Transverse colon (tissue), 4 donors: Measurements from ENCODE around the gene PDCD6IP. TPM values are rescaled to one million over a fixed set of nuclear protein-coding genes. Genes with fewer than 3 reads are reported as not detected.
A peak's percentile ranks its signal among the peaks of the same experiment; 100 is the strongest.

Source experiments
- DNase-seq: peaks from one replicate; pipeline ENCODE4 v3.0.0-alpha.2; 2019
- H3K27ac ChIP-seq, 4 donors: fragments of 200-600 bp; sonication (generic); 2 replicates each; pipeline ENCODE4 v1.5.1; 2016 to 2018; ENCODE audit warnings: inconsistent platforms in 4 of 4
- H3K27me3 ChIP-seq: fragments of 200-600 bp; sonication (generic); 2 replicates; pipeline ENCODE4 v1.5.1; 2017; ENCODE audit warnings: inconsistent platforms
- H3K36me3 ChIP-seq, 4 donors: fragments of 200-600 bp; sonication (generic); 2 replicates each; pipeline ENCODE4 v1.5.1; 2017 to 2019; ENCODE audit warnings: inconsistent platforms in 4 of 4
- H3K4me1 ChIP-seq, 4 donors: fragments of 200-600 bp; sonication (generic); 2 replicates each; pipeline ENCODE4 v1.5.1; 2017 to 2020; ENCODE audit warnings: inconsistent platforms in 4 of 4
- H3K4me3 ChIP-seq, 4 donors: fragments of 200-600 bp; sonication (generic); 1 replicate in 1 of 4; 2 replicates in 3 of 4; pipeline versions ENCODE4 v1.5.1 to v1.6.1; 2017 to 2019; ENCODE audit warnings: inconsistent platforms in 4 of 4
- H3K9me3 ChIP-seq, 2 donors: fragments of 200-600 bp; sonication (generic); 2 replicates each; pipeline ENCODE4 v1.5.1; 2017 to 2019; ENCODE audit warnings: inconsistent platforms in 2 of 2
- EP300 ChIP-seq: sonication (generic); formaldehyde crosslinking; IDR thresholded peaks from one replicate; pipeline ENCODE4 v1.6.1; 2017; ENCODE audit warnings: antibody characterized with exemption, low read depth
- POLR2A ChIP-seq: fragments of 450-650 bp; IDR thresholded peaks from one replicate; pipeline ENCODE4 v1.6.1; 2016; ENCODE audit warnings: antibody characterized with exemption, mild to moderate bottlenecking, moderate library complexity
- POLR2AphosphoS5 ChIP-seq, 3 donors: sonication (generic); formaldehyde crosslinking; IDR thresholded peaks; one replicate each; pipeline ENCODE4 v1.6.1; 2016; ENCODE audit warnings: antibody characterized with exemption in 3 of 3
- WGBS, 2 donors: methylation state at CpG; one replicate each; pipeline ENCODE4 v1.1.5; 2018; ENCODE audit warnings: low coverage in 1 of 2; 5-methylcytosine and 5-hydroxymethylcytosine counted together
- in situ Hi-C, 4 donors: fragments of 200-750 bp; cut with MboI; loops; one replicate each; pipeline versions ENCODE4 v1.15.0 to v1.15.1; 2017; ENCODE audit warnings: low sequenced_read_pairs in 3 of 4, low pct_ligation_motif_present in 1 of 4, low pct_unique_long_range_greater_than_20kb in 1 of 4
- intact Hi-C: fragments of 100-400 bp; cut with DNase I; formaldehyde crosslinking; loops from one replicate; pipeline ENCODE4 v1.15.1; 2023; ENCODE audit warnings: low total_unique reads
- total RNA-seq, 4 donors: library from RNA; depleted of rRNA; stranded (reverse); fragments of >200 nt; gene quantifications; one replicate each; pipeline ENCODE4 v1.1.0, GENCODE V29; 2016
- TF ChIP-seq, protein P1 (sequence below), 5 experiments: fragments of 200-600 bp in 3 of 5; fragments of 450-650 bp in 2 of 5; sonication (generic) in 3 of 5; IDR thresholded peaks; 1 replicate in 2 of 5; 2 replicates in 3 of 5; pipeline ENCODE4 v1.5.1; 2016 to 2017; ENCODE audit warnings: antibody characterized with exemption in 5 of 5, inconsistent platforms in 3 of 5, mild to moderate bottlenecking in 2 of 5, moderate library complexity in 1 of 5

PDCD6IP gene
- total RNA-seq, 4 donors from 2014 or later = 89.0 to 523 (median 372) TPM

DNA sequence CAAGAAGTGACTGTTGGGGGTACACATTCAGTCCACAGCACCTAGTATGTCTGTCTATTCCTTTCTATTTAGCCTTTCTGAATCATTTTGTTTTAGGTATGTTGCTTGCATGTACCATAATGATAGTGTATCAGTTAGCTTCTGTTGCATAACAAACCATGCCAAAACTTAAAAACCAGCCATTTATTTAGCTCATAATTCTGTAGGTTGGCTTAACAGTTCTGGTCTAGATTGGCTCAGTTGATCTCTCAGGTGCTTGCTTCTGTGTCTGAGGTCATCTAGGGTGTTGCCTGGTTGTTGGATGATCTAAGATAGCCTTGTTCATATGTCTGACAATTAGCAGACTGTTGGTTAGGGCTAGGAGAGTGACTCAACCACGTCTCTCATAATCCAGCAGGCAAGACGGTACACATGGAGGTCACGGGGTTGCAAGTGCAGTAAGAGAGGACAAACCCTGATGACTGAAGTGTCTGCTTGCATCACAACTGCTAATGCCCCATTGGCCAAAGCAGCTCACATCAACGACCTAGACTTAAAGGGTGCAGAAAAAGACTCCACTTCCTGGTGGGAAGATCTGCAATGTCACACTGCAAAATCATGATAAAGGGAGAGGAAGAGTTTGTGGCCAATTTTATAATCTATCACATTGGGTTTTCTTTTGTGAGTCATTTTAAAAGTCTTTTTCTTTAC, 6.8 kb upstream of the PDCD6IP start:
- H3K4me1 ChIP-seq = peaks cover 0 to 4% (median 2%) of the 10 kb centered on the region in 4 donors
- no peaks in the 10 kb centered on the region for H3K27me3 ChIP-seq
- no peak overlapping the region for H3K27ac ChIP-seq
- intact Hi-C loops = no loop called here
- H3K36me3 ChIP-seq = no peaks in the 10 kb centered on the region
- 25 to 47% methylated on average over 1 to 4 of the region's 4 CpGs for WGBS, 2 donors
- TF ChIP-seq, protein P1, sequence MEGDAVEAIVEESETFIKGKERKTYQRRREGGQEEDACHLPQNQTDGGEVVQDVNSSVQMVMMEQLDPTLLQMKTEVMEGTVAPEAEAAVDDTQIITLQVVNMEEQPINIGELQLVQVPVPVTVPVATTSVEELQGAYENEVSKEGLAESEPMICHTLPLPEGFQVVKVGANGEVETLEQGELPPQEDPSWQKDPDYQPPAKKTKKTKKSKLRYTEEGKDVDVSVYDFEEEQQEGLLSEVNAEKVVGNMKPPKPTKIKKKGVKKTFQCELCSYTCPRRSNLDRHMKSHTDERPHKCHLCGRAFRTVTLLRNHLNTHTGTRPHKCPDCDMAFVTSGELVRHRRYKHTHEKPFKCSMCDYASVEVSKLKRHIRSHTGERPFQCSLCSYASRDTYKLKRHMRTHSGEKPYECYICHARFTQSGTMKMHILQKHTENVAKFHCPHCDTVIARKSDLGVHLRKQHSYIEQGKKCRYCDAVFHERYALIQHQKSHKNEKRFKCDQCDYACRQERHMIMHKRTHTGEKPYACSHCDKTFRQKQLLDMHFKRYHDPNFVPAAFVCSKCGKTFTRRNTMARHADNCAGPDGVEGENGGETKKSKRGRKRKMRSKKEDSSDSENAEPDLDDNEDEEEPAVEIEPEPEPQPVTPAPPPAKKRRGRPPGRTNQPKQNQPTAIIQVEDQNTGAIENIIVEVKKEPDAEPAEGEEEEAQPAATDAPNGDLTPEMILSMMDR (IDR thresholded peaks at IDR 0.05) = no peak
- peak in 1 of 3 donors; percentile 18 for TF ChIP-seq POLR2AphosphoS5 (IDR thresholded peaks at IDR 0.05)
- in situ Hi-C loops = loop anchor here in 3 of 4 donors (25.0 kb wide), 3 partner anchors 354 to 679 kb away; partner anchors contain the start of genes UBP1 (in 2 of the 3) and CRTAP (in 1 of the 3)
- no peaks in the 10 kb centered on the region for H3K9me3 ChIP-seq
- no peak overlapping the region for H3K4me3 ChIP-seq
- peak; percentile 53 for DNase-seq

DNA sequence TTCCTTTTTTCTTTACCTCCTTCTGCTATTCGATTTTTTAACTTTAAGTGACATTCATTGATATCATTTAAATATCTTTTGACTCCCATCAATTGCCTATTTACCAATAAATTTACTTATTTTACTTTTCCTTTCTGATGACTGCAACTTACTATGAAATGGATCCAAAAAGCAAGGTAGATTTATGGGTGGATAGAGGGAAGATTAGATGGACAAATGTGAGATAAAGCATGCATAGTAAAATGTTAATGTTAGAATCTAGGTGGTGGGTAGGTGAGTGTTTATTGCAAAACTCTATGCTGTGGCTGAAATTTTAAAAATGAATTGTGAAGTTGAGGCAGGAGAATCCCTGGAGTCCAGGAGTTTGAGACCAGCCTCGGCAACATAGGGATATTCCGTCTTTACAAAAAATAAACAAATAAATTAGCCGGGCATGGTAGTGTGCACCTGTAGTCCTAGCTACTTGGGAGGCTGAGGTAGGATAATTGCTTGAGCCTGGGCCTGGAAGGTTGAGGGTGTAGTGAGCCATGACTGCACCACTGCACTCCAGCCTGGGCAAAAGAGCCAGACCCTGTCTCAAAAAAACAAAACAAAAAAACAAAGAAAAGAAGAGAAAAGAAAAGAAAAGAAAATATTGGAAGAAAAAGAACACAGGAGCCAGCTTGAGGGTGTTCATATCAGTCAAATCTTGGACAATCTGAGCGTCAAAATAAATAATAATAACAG, 6.1 kb upstream of the PDCD6IP start:
- intact Hi-C loops (no loop called here), in situ Hi-C loops (loop anchor here in 3 of 4 donors (25.0 kb wide), 3 partner anchors 355 to 680 kb away; partner anchors contain the start of genes UBP1 (in 2 of the 3) and CRTAP (in 1 of the 3))
- TF ChIP-seq EP300 = no peak
- TF ChIP-seq, protein P1 (IDR thresholded peaks at IDR 0.05) = no peak
- TF ChIP-seq POLR2AphosphoS5 (IDR thresholded peaks at IDR 0.05) = no peak
- TF ChIP-seq POLR2A = no peak
- Histone ChIP-seq H3K9me3 (no peaks in the 10 kb centered on the region), H3K27ac (no peak overlapping the region), H3K27me3 (no peaks in the 10 kb centered on the region), H3K36me3 (no peaks in the 10 kb centered on the region), H3K4me3 (no peak overlapping the region), H3K4me1 (peaks cover 0 to 1% (median 0%) of the 10 kb centered on the region in 4 donors)
- DNase-seq = no peak
- WGBS, 2 donors = 57 to 77% methylated on average over 2 to 5 of the region's 5 CpGs

DNA sequence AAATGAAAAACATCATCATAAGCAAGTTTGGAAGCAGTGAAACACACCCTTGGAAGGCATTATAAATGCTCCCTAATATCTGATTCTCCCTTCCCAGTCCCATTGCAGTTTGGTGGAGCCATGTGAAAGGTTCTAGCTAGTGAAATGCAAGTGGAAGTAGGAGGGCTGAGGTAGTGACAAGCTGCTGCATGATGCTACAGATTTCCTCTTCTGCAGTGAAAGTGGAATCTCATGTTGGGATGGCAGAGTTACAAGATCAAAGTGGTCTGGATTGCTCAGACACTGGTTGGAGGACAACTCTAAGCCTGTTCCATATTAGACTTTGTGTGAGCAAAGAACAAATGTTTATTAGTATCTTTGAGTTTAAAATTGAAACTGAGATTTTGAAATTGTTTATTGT, 3.3 kb upstream of the PDCD6IP start:
- Histone ChIP-seq H3K27me3 (no peaks in the 10 kb centered on the region), H3K36me3 (no peaks in the 10 kb centered on the region), H3K4me1 (peaks cover 0 to 18% (median 13%) of the 10 kb centered on the region in 4 donors), H3K27ac (no peak overlapping the region), H3K4me3 (no peak overlapping the region), H3K9me3 (no peaks in the 10 kb centered on the region)
- in situ Hi-C loops (loop anchor here in 3 of 4 donors (25.0 kb wide), 3 partner anchors 358 to 683 kb away; partner anchors contain the start of genes UBP1 (in 2 of the 3) and CRTAP (in 1 of the 3)), intact Hi-C loops (no loop called here)
- DNase-seq = no peak
- TF ChIP-seq EP300 = no peak
- no peak for TF ChIP-seq POLR2A
- no peak for TF ChIP-seq POLR2AphosphoS5 (IDR thresholded peaks at IDR 0.05)
- TF ChIP-seq, protein P1 (IDR thresholded peaks at IDR 0.05) = no peak

DNA sequence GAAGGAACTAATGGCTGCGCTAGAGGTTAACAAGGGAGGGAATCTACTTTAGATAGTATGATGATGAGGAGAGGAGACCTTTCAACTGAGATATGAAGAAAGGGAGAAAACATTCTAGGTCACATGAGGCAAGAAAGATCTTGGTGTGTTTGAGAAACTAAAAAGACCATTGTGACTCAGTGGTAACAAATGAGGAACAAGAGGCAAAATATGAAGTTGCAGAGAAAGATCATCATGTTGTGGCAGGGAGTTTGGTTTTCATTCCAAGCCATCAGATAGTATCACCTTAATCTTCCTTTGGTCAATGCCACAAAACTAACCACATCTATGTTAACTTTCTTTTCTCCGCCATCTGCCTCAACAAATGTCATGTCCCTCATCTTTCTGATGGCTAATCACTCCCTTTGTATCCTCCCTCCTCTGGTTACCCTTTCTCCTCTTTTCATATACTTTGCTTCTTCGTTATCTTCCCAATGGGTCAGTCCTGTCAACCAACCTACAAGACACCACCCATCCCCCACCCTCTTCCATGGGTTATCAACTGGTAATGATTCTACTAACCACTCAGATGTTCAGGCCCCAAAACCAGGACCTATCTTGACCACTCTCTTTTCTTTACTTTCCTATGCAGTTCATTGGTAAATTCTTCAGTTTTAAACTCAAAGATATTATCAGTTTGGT, 2.4 kb upstream of the PDCD6IP start:
- H3K36me3 ChIP-seq = no peaks in the 10 kb centered on the region
- no peak for TF ChIP-seq POLR2AphosphoS5 (IDR thresholded peaks at IDR 0.05)
- TF ChIP-seq POLR2A = no peak
- TF ChIP-seq, protein P1 (IDR thresholded peaks at IDR 0.05) = no peak
- TF ChIP-seq EP300 = no peak
- no peaks in the 10 kb centered on the region for H3K9me3 ChIP-seq
- 95 to 98% methylated on average over 3 of the region's 3 CpGs for WGBS, 2 donors
- no peaks in the 10 kb centered on the region for H3K27me3 ChIP-seq
- in situ Hi-C loops (loop anchor here in 3 of 4 donors (25.0 kb wide), 3 partner anchors 359 to 684 kb away; partner anchors contain the start of genes UBP1 (in 2 of the 3) and CRTAP (in 1 of the 3)), intact Hi-C loops (no loop called here)
- H3K4me3 ChIP-seq = no peak overlapping the region
- no peak for DNase-seq
- peaks cover 0 to 26% (median 22%) of the 10 kb centered on the region in 4 donors for H3K4me1 ChIP-seq
- H3K27ac ChIP-seq = no peak overlapping the region
